ENCODE data around the gene PCDH9. TPM values are rescaled to one million over a fixed set of nuclear protein-coding genes. Genes with fewer than 3 reads are reported as not detected.

The PCDH9 gene
- polyA plus RNA-seq, 1 experiment, result 3.3 TPM

GRCh38 chr13:66691149-66691548, 539.0 kb downstream of the PCDH9 start:
- ChIA-PET POLR2A (no interaction called here), CTCF (interaction anchor here (1.0 kb wide), 1 partner anchor 533 kb away, joined by 5 read pairs; no protein-coding TSS in a partner anchor)
- TF ChIP-seq, protein P1, sequence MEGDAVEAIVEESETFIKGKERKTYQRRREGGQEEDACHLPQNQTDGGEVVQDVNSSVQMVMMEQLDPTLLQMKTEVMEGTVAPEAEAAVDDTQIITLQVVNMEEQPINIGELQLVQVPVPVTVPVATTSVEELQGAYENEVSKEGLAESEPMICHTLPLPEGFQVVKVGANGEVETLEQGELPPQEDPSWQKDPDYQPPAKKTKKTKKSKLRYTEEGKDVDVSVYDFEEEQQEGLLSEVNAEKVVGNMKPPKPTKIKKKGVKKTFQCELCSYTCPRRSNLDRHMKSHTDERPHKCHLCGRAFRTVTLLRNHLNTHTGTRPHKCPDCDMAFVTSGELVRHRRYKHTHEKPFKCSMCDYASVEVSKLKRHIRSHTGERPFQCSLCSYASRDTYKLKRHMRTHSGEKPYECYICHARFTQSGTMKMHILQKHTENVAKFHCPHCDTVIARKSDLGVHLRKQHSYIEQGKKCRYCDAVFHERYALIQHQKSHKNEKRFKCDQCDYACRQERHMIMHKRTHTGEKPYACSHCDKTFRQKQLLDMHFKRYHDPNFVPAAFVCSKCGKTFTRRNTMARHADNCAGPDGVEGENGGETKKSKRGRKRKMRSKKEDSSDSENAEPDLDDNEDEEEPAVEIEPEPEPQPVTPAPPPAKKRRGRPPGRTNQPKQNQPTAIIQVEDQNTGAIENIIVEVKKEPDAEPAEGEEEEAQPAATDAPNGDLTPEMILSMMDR (IDR thresholded peaks at IDR 0.05; ENCODE audit: low read depth, low read length), result no peak

DNA sequence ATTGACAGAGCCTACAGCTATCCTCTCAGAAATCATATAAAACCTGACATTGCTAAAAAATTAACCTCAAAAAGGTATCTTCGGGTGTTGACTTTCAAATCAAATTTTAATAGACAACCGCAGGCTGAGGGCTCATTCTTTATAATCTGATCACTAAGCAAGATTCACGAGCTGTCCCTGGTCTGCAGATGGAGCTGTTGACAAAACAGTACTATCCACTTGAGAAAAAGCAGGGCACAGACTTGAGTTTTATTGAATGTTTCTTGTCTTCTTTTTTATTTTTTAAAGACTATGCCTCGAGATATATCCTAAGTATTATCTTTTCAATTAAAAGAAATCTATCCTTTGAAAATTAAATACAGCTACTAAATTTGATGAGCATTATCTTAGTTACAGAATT, 540.5 kb downstream of the PCDH9 start:
- POLR2A ChIA-PET, result no interaction called here

More at GRCh38 chr13:66691149-66691548, 539.0 kb downstream of the PCDH9 start:
- Histone ChIP-seq H3K27me3 (ENCODE audit: control insufficient read depth, insufficient read depth, low read length) (no peaks in the 10 kb centered on the region), H3K27ac (ENCODE audit: low read depth, low read length) (no peak overlapping the region), H3K4me3 (ENCODE audit: low read depth, low read length) (no peak overlapping the region), H3K9me3 (ENCODE audit: control insufficient read depth, insufficient read depth, low read length) (no peaks in the 10 kb centered on the region)
- DNase-seq (ENCODE audit: low read depth, low spot score), result no peak

DNA sequence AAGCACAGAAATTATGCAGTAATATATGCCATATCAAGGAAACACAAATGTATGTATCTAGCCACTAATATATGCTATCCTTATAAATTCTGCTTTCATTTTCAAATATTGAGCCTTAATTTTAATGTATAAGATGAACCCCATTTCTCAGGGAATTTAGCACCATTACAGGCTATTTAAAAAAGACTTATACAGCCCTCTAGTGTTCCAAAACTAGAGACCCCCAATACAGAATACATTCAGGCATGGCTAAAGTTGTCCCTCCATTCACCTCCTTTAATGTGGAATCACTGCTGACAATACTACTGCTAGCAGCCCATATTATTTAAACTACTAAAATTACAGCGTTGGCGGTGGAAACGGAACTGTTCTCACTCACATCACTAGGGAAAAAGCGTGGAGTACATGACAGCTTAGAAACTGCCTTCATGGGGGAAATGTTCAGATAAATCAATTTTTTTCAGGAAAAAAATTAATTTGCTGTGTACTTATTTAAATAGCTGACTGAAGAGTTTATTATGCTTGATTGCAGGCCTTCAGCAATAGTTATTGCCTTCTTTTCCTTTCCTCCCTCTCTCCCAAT, 541.0 kb downstream of the PCDH9 start:
- H3K27ac ChIP-seq (ENCODE audit: low read depth, low read length), result no peak overlapping the region
- ChIA-PET CTCF (interaction anchor here (0.6 to 3.1 kb wide), 12 partner anchors 8 to 1033 kb away, joined by 3 to 15 read pairs (median 3); no protein-coding TSS in a partner anchor), POLR2A (no interaction called here)
- H3K27me3 ChIP-seq (ENCODE audit: control insufficient read depth, insufficient read depth, low read length), result no peaks in the 10 kb centered on the region
- TF ChIP-seq, protein P1 (IDR thresholded peaks at IDR 0.05; ENCODE audit: low read depth, low read length), result peak; percentile 54
- no peak for DNase-seq (ENCODE audit: low read depth, low spot score)
- H3K9me3 ChIP-seq (ENCODE audit: control insufficient read depth, insufficient read depth, low read length), result peaks cover 10% of the 10 kb centered on the region
- H3K4me3 ChIP-seq (ENCODE audit: low read depth, low read length), result no peak overlapping the region

More for the DNA sequence above, 540.5 kb downstream of the PCDH9 start:
- CTCF ChIA-PET, result interaction anchor here (0.6 to 3.1 kb wide), 12 partner anchors 9 to 1034 kb away, joined by 3 to 15 read pairs (median 3); no protein-coding TSS in a partner anchor
- TF ChIP-seq, protein P1 (IDR thresholded peaks at IDR 0.05; ENCODE audit: low read depth, low read length), result peak; percentile 47
- no peak overlapping the region for H3K27ac ChIP-seq (ENCODE audit: low read depth, low read length)
- no peak for DNase-seq (ENCODE audit: low read depth, low spot score)
- H3K27me3 ChIP-seq (ENCODE audit: control insufficient read depth, insufficient read depth, low read length), result no peaks in the 10 kb centered on the region
- no peak overlapping the region for H3K4me3 ChIP-seq (ENCODE audit: low read depth, low read length)
- H3K9me3 ChIP-seq (ENCODE audit: control insufficient read depth, insufficient read depth, low read length), result peaks cover 10% of the 10 kb centered on the region

DNA sequence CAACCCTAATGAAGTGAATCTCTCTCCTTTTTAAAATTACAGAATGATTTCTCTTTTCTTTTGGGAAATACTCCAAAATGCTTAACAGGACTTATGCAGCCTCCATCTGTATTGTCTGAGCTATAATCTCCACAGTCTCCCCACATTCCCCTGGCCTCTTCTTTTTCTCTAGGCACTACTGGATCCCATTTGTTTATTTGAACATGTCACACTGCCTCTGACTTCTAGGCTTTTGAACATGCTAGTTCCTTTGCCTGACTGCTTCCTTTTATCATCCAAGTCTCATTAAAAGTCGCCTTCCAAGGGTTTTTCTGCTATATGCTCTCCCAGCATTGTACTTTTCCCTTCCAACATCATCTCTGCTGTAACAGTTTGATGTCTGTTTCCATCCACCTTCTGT, 548.7 kb downstream of the PCDH9 start:
- ChIA-PET POLR2A (no interaction called here), CTCF (interaction anchor here (0.7 to 1.0 kb wide), 2 partner anchors 8 to 543 kb away, joined by 3 to 4 read pairs; no protein-coding TSS in a partner anchor)
- Histone ChIP-seq H3K27ac (ENCODE audit: low read depth, low read length) (no peak overlapping the region), H3K27me3 (ENCODE audit: control insufficient read depth, insufficient read depth, low read length) (no peaks in the 10 kb centered on the region), H3K4me3 (ENCODE audit: low read depth, low read length) (no peak overlapping the region), H3K9me3 (ENCODE audit: control insufficient read depth, insufficient read depth, low read length) (peaks cover 10% of the 10 kb centered on the region)
- no peak for DNase-seq (ENCODE audit: low read depth, low spot score)
- TF ChIP-seq, protein P1 (IDR thresholded peaks at IDR 0.05; ENCODE audit: low read depth, low read length), result no peak

GRCh38 chr13:66680031-66680430, 550.1 kb downstream of the PCDH9 start:
- Histone ChIP-seq H3K27me3 (ENCODE audit: control insufficient read depth, insufficient read depth, low read length) (no peaks in the 10 kb centered on the region), H3K27ac (ENCODE audit: low read depth, low read length) (no peak overlapping the region), H3K9me3 (ENCODE audit: control insufficient read depth, insufficient read depth, low read length) (peaks cover 2% of the 10 kb centered on the region), H3K4me3 (ENCODE audit: low read depth, low read length) (no peak overlapping the region)
- no peak for DNase-seq (ENCODE audit: low read depth, low spot score)
- TF ChIP-seq, protein P1 (IDR thresholded peaks at IDR 0.05; ENCODE audit: low read depth, low read length), result no peak
- ChIA-PET CTCF (no interaction called here), POLR2A (no interaction called here)

All from AG04450 (cell line).